CD4-positive, alpha-beta T cell treated with Interleukin-17A for 4 hours (primary cell): ENCODE measurements around the gene ZNF770.
"Not testable (repeated sequence)": the region's sequence is repeated elsewhere in the genome, so short reads cannot be mapped to it uniquely, and the experiment has no call there.

ENCODE experiments used
- DNase-seq: peaks from one replicate; pipeline ENCODE4 v3.0.0-alpha.2; 2020; ENCODE audit warnings: mixed read lengths

The ZNF770 gene

GRCh38 chr15:34976073-34976472 lies 12.0 kb downstream of the ZNF770 start:
- no peak for DNase-seq

GRCh38 chr15:34973512-34973911 lies 14.6 kb downstream of the ZNF770 start:
- DNase-seq: no peak

GRCh38 chr15:34970098-34970643 lies 17.9 kb downstream of the ZNF770 start:
- DNase-seq: not testable (repeated sequence)

- peak; percentile 90 for DNase-seq
Measured at GRCh38 chr15:34969340-34970097, 18.6 kb downstream of the ZNF770 start, which contains the start of gene AQR. AQR (minus strand) TSS chr15:34969742; CDS start chr15:34969613, 129 bp downstream.

GRCh38 chr15:34964277-34964676 lies 23.8 kb downstream of the ZNF770 start:
- DNase-seq: no peak

GRCh38 chr15:34953851-34954250 lies 34.2 kb downstream of the ZNF770 start:
- DNase-seq: no peak

GRCh38 chr15:34952481-34952880 lies 35.6 kb downstream of the ZNF770 start:
- DNase-seq: no peak

- no peak for DNase-seq
Measured at GRCh38 chr15:34951993-34952392, 36.1 kb downstream of the ZNF770 start.

- DNase-seq: no peak
Measured at GRCh38 chr15:34944936-34945335, 43.2 kb downstream of the ZNF770 start.

GRCh38 chr15:34943711-34944110 lies 44.4 kb downstream of the ZNF770 start:
- DNase-seq: no peak

- DNase-seq: not testable (repeated sequence)
Measured at GRCh38 chr15:34943264-34943663, 44.8 kb downstream of the ZNF770 start.

GRCh38 chr15:34942363-34942762 lies 45.7 kb downstream of the ZNF770 start:
- no peak for DNase-seq

GRCh38 chr15:34941831-34942230 lies 46.3 kb downstream of the ZNF770 start:
- DNase-seq: no peak

GRCh38 chr15:34941185-34941698 lies 46.8 kb downstream of the ZNF770 start:
- no peak for DNase-seq

- DNase-seq: no peak
Measured at GRCh38 chr15:34933432-34933975, 54.6 kb downstream of the ZNF770 start.

GRCh38 chr15:34928349-34928748 lies 59.7 kb downstream of the ZNF770 start:
- not testable (repeated sequence) for DNase-seq
